ENCODE results near the gene SGCE. TPM values are rescaled to one million over a fixed set of nuclear protein-coding genes. Genes with fewer than 3 reads are reported as not detected.

The SGCE gene
- total RNA-seq, 4 donors from 2014 or later = 3.7 to 14.9 (median 11.4) TPM

DNA sequence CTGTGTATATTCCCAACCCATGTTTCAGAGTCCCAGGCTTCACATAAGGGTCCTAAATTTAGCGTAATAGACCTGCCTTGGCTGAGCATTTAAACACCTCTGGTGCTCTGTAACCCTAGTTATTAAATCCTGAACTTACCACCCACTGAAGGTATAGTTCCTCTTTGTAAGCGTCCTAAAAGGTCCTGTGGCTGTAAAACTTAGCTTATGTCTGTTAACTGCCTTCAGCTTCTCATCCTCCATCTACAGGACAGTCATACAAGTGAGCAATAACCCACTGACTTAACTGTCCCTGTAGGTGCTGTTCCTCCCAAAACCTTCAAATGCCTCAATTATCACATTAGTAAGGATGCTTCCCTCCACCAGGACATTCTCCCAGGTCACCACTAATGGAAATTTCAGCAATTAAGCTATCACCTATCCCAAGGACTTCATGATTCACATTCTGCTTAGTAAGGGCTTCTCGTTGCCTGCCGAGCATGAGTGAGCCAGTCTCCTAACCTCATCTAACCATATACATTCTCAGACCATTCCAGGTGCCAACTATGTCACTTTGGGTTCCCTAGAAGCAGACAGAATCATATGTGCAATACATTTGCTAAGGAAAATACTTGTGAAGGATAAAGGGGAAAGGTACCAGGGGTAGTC lies 90.6 kb downstream of the SGCE start:
- Histone ChIP-seq H3K4me3 (no peak overlapping the region), H3K27ac (no peak overlapping the region), H3K9me3 (no peaks in the 10 kb centered on the region), H3K27me3 (no peaks in the 10 kb centered on the region), H3K4me1 (no peaks in the 10 kb centered on the region), H3K36me3 (no peaks in the 10 kb centered on the region)
- TF ChIP-seq, protein P1, sequence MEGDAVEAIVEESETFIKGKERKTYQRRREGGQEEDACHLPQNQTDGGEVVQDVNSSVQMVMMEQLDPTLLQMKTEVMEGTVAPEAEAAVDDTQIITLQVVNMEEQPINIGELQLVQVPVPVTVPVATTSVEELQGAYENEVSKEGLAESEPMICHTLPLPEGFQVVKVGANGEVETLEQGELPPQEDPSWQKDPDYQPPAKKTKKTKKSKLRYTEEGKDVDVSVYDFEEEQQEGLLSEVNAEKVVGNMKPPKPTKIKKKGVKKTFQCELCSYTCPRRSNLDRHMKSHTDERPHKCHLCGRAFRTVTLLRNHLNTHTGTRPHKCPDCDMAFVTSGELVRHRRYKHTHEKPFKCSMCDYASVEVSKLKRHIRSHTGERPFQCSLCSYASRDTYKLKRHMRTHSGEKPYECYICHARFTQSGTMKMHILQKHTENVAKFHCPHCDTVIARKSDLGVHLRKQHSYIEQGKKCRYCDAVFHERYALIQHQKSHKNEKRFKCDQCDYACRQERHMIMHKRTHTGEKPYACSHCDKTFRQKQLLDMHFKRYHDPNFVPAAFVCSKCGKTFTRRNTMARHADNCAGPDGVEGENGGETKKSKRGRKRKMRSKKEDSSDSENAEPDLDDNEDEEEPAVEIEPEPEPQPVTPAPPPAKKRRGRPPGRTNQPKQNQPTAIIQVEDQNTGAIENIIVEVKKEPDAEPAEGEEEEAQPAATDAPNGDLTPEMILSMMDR (IDR thresholded peaks at IDR 0.05) = no peak
- no peak for TF ChIP-seq POLR2A (IDR thresholded peaks at IDR 0.05)
- no peak for DNase-seq

DNA sequence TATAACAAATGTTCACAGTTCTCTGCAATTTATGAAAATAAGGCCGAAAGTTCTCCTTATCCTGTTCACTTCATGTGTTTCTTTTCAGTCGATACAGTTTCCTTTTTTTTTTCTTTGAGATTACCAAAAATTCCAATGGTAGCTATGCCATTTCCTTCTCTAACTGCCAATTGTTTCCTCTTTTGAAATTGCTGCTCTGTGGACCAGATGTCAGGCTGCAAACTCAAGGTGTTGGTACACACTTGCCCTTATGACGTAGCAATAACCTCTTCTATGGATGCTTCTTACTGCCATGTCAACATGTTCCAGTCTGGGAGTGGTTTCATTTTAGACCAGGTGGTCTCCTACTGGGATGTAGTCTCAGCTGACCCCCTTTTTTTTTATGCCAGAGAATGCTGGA lies 93.4 kb downstream of the SGCE start:
- Histone ChIP-seq H3K4me1 (no peaks in the 10 kb centered on the region), H3K9me3 (no peaks in the 10 kb centered on the region), H3K36me3 (no peaks in the 10 kb centered on the region), H3K4me3 (no peak overlapping the region), H3K27ac (no peak overlapping the region), H3K27me3 (no peaks in the 10 kb centered on the region)
- DNase-seq = no peak
- TF ChIP-seq, protein P1 (IDR thresholded peaks at IDR 0.05) = no peak
- TF ChIP-seq POLR2A (IDR thresholded peaks at IDR 0.05) = no peak

DNA sequence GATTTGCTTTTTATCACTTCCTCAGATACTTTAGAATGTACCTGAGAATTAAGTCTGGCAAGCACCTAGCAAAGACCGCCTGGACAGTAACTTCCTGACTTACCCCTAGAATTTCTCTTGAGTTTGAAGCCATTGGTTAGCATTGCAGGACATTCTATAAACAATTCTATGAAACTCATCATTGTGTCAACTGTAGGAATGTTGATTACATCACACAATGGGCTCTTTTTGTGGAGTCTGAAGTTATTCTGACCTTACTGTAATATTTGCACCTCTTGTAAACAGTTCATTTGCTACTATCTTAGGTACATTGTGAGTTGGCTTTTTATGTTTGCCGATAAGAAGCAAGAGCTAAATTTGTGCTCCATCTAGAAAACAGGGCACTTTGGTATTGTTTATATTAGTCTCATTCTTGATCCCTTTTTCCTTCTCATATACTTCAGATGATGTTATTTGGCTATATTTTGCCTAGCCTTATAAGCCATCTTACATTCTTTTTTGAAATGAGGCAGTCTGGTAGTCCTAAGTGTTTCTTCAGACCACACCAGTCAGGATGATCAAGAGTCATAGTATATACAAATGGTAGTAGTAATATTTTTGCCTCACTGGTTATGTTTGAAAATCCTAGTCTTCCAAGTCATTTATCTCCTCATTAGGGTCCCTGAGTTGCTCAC lies 94.0 kb downstream of the SGCE start:
- Histone ChIP-seq H3K4me1 (no peaks in the 10 kb centered on the region), H3K4me3 (no peak overlapping the region), H3K36me3 (no peaks in the 10 kb centered on the region), H3K9me3 (no peaks in the 10 kb centered on the region), H3K27me3 (no peaks in the 10 kb centered on the region), H3K27ac (no peak overlapping the region)
- DNase-seq = no peak
- TF ChIP-seq, protein P1 (IDR thresholded peaks at IDR 0.05) = no peak
- no peak for TF ChIP-seq POLR2A (IDR thresholded peaks at IDR 0.05)

DNA sequence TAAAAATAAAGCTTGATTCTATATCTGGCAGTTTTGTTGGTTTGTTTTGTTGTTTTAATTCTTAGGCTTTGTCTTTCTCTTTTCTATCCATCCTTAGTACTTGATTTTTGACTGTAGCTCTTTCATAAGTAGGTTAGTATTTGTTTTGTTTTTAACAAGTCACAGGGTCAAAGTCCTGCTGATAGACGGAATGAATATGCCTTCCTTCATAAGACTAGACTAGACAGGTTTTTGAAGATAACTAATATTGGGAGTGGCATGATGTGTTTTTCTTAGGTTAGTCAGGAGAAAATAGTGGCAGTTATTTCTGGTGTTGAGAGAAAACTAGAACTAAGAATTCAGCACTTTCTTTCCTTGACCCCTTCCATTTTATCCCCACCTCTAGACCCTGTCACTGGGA lies 96.0 kb downstream of the SGCE start:
- Histone ChIP-seq H3K27me3 (no peaks in the 10 kb centered on the region), H3K4me1 (no peaks in the 10 kb centered on the region), H3K27ac (no peak overlapping the region), H3K4me3 (no peak overlapping the region), H3K36me3 (peaks cover 0 to 4% (median 0%) of the 10 kb centered on the region in 3 donors), H3K9me3 (no peaks in the 10 kb centered on the region)
- no peak for TF ChIP-seq POLR2A (IDR thresholded peaks at IDR 0.05)
- TF ChIP-seq, protein P1 (IDR thresholded peaks at IDR 0.05) = no peak
- no peak for DNase-seq

DNA sequence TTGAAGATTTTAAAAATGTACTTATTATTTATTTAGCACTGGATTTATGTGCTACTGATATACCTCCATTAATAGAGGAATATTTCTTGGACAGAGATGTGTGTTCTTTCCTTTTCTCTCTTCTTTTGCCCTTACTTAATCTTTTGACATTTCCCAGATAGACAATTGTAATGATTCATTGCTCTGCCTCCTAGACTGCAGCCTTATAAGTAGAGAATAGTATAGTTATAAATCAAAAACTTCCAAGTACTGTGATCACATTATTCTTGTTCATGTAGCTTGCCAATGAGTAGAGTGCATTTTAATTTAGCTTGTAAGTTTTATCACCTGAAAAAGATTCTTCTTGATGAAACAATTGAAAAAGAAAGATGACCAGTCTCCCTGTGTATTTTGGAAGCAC lies 98.7 kb downstream of the SGCE start:
- no peak overlapping the region for H3K27ac ChIP-seq
- TF ChIP-seq, protein P1 (IDR thresholded peaks at IDR 0.05) = no peak
- no peak for TF ChIP-seq POLR2A (IDR thresholded peaks at IDR 0.05)

More for the DNA sequence above, 98.7 kb downstream of the SGCE start:
- Histone ChIP-seq H3K4me3 (no peak overlapping the region), H3K36me3 (peaks cover 0 to 4% (median 0%) of the 10 kb centered on the region in 3 donors), H3K4me1 (no peaks in the 10 kb centered on the region), H3K9me3 (no peaks in the 10 kb centered on the region), H3K27me3 (no peaks in the 10 kb centered on the region)
- no peak for DNase-seq
